H1 (cell line): ENCODE measurements around the gene IL1RAP. TPM values are rescaled to one million over a fixed set of nuclear protein-coding genes. Genes with fewer than 3 reads are reported as not detected.
A peak's percentile ranks its signal among the peaks of the same experiment; 100 is the strongest.

Experiments
- CHD1 ChIP-seq: IDR thresholded peaks from 2 replicates; pipeline ENCODE4 v1.6.1; 2012; ENCODE audit warnings: low read depth, low read length, improper control_type of control experiment
- CREB1 ChIP-seq: IDR thresholded peaks from 2 replicates; pipeline ENCODE4 v1.6.1; 2012; ENCODE audit warnings: inconsistent platforms
- EZH2 ChIP-seq: fragments of 200-600 bp; sonication (generic); IDR thresholded peaks from 2 replicates; pipeline ENCODE4 v1.7.1; 2012; ENCODE audit warnings: low read depth, mild to moderate bottlenecking, moderate library complexity, low read length, inconsistent platforms; ENCODE audit not compliant: severe bottlenecking
- JUND ChIP-seq: IDR thresholded peaks from 2 replicates; pipeline ENCODE4 v1.6.1; 2011; ENCODE audit warnings: mild to moderate bottlenecking, improper control_type of control experiment, low read length
- SIN3A ChIP-seq, 2 experiments: IDR thresholded peaks in 1 of 2; conservative IDR thresholded peaks in 1 of 2; 2 replicates each; pipeline ENCODE4 v1.6.1; 2011 to 2012; ENCODE audit warnings: low read length in 2 of 2, improper control_type of control experiment in 1 of 2, low read depth in 1 of 2, mild to moderate bottlenecking in 1 of 2
- SP1 ChIP-seq: IDR thresholded peaks from 2 replicates; pipeline ENCODE4 v1.6.1; 2011; ENCODE audit warnings: low read depth, low read length
- ZNF274 ChIP-seq: IDR thresholded peaks from 2 replicates; pipeline ENCODE4 v1.7.0; 2012; ENCODE audit warnings: low read length, borderline replicate concordance; ENCODE audit errors: extremely low read depth
- polyA plus RNA-seq, 7 experiments: library from polyadenylated mRNA; depleted of rRNA in 3 of 7; stranded (reverse) in 5 of 7; unstranded in 2 of 7; fragments of >200 nt in 5 of 7; fragments of 200-250 nt in 2 of 7; gene quantifications; 1 replicate in 5 of 7; 2 replicates in 1 of 7; 4 replicates in 1 of 7; pipeline versions ENCODE4 v1.2.1 to v1.2.3, GENCODE V29; 2011 to 2013; ENCODE audit warnings: missing spikeins in 2 of 7, mixed read lengths in 2 of 7
- total RNA-seq: library from RNA; stranded (reverse); fragmentation: NEBNext Ultra II Directional; extraction: Animal tissue kit (Norgen Biotek cat#: 25700); gene quantifications from 2 replicates; pipeline ENCODE4 v1.2.1, GENCODE V29; 2021
- TF ChIP-seq, protein P1 (sequence below): fragments of 300-600 bp; sonication (generic); IDR thresholded peaks from 2 replicates; pipeline ENCODE4 v1.7.1; 2012; ENCODE audit warnings: low read length, moderate library complexity, mild to moderate bottlenecking, inconsistent platforms; ENCODE audit not compliant: insufficient replicate concordance

Gene IL1RAP
- total and polyA plus RNA-seq, 2 of the 8 experiments (the other 6 are each of a cell fraction or from before 2014, with no cell fraction given), result 2.4 to 3.9 TPM

- peak in 1 of 2 experiments; percentile 35; a peak in 1 of 4 replicates for TF ChIP-seq SIN3A (conservative IDR thresholded peaks at IDR 0.05 in 1 of 2, IDR thresholded peaks at IDR 0.05 in 1 of 2; ENCODE audit: low read depth in 1 of 2, low read length in 2 of 2)
- no peak for TF ChIP-seq CHD1
- no peak for TF ChIP-seq JUND
- TF ChIP-seq SP1, result 0 out of 2 replicates have a peak, but pooled peaks have one; percentile 19
- no peak for TF ChIP-seq ZNF274
- TF ChIP-seq EZH2, result peak; percentile 45
- no peak for TF ChIP-seq CREB1
- TF ChIP-seq, protein P1, sequence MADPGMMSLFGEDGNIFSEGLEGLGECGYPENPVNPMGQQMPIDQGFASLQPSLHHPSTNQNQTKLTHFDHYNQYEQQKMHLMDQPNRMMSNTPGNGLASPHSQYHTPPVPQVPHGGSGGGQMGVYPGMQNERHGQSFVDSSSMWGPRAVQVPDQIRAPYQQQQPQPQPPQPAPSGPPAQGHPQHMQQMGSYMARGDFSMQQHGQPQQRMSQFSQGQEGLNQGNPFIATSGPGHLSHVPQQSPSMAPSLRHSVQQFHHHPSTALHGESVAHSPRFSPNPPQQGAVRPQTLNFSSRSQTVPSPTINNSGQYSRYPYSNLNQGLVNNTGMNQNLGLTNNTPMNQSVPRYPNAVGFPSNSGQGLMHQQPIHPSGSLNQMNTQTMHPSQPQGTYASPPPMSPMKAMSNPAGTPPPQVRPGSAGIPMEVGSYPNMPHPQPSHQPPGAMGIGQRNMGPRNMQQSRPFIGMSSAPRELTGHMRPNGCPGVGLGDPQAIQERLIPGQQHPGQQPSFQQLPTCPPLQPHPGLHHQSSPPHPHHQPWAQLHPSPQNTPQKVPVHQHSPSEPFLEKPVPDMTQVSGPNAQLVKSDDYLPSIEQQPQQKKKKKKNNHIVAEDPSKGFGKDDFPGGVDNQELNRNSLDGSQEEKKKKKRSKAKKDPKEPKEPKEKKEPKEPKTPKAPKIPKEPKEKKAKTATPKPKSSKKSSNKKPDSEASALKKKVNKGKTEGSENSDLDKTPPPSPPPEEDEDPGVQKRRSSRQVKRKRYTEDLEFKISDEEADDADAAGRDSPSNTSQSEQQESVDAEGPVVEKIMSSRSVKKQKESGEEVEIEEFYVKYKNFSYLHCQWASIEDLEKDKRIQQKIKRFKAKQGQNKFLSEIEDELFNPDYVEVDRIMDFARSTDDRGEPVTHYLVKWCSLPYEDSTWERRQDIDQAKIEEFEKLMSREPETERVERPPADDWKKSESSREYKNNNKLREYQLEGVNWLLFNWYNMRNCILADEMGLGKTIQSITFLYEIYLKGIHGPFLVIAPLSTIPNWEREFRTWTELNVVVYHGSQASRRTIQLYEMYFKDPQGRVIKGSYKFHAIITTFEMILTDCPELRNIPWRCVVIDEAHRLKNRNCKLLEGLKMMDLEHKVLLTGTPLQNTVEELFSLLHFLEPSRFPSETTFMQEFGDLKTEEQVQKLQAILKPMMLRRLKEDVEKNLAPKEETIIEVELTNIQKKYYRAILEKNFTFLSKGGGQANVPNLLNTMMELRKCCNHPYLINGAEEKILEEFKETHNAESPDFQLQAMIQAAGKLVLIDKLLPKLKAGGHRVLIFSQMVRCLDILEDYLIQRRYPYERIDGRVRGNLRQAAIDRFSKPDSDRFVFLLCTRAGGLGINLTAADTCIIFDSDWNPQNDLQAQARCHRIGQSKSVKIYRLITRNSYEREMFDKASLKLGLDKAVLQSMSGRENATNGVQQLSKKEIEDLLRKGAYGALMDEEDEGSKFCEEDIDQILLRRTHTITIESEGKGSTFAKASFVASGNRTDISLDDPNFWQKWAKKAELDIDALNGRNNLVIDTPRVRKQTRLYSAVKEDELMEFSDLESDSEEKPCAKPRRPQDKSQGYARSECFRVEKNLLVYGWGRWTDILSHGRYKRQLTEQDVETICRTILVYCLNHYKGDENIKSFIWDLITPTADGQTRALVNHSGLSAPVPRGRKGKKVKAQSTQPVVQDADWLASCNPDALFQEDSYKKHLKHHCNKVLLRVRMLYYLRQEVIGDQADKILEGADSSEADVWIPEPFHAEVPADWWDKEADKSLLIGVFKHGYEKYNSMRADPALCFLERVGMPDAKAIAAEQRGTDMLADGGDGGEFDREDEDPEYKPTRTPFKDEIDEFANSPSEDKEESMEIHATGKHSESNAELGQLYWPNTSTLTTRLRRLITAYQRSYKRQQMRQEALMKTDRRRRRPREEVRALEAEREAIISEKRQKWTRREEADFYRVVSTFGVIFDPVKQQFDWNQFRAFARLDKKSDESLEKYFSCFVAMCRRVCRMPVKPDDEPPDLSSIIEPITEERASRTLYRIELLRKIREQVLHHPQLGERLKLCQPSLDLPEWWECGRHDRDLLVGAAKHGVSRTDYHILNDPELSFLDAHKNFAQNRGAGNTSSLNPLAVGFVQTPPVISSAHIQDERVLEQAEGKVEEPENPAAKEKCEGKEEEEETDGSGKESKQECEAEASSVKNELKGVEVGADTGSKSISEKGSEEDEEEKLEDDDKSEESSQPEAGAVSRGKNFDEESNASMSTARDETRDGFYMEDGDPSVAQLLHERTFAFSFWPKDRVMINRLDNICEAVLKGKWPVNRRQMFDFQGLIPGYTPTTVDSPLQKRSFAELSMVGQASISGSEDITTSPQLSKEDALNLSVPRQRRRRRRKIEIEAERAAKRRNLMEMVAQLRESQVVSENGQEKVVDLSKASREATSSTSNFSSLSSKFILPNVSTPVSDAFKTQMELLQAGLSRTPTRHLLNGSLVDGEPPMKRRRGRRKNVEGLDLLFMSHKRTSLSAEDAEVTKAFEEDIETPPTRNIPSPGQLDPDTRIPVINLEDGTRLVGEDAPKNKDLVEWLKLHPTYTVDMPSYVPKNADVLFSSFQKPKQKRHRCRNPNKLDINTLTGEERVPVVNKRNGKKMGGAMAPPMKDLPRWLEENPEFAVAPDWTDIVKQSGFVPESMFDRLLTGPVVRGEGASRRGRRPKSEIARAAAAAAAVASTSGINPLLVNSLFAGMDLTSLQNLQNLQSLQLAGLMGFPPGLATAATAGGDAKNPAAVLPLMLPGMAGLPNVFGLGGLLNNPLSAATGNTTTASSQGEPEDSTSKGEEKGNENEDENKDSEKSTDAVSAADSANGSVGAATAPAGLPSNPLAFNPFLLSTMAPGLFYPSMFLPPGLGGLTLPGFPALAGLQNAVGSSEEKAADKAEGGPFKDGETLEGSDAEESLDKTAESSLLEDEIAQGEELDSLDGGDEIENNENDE, result no peak
Measured at GRCh38 chr3:190513409-190514370, at the start of gene IL1RAP (continued).
